NB4 (cell line): Measurements from ENCODE around the gene TNFRSF14.

ENCODE experiments used
- DNase-seq: peaks from one replicate; pipeline ENCODE4 v3.0.0; 2010; ENCODE audit warnings: low read depth
- H3K4me3 ChIP-seq: one replicate; pipeline ENCODE4 v1.5.1; 2011; ENCODE audit warnings: mild to moderate bottlenecking, low read depth, low read length, moderate library complexity
- MYC ChIP-seq: IDR thresholded peaks from 2 replicates; pipeline ENCODE4 v1.6.1; 2011; ENCODE audit warnings: low read depth, low read length
- POLR2A ChIP-seq: IDR thresholded peaks from 2 replicates; pipeline ENCODE4 v1.6.1; 2011; ENCODE audit warnings: mild to moderate bottlenecking; ENCODE audit not compliant: insufficient read length; ENCODE audit errors: extremely low read depth
- TF ChIP-seq, protein P1 (sequence below): IDR thresholded peaks from one replicate; pipeline ENCODE4 v1.5.1; 2012; ENCODE audit warnings: low read depth, low read length
- TF ChIP-seq, protein P2 (sequence below): IDR thresholded peaks from 2 replicates; pipeline ENCODE4 v1.6.1; 2011; ENCODE audit warnings: low read depth, low read length

Gene TNFRSF14

DNA sequence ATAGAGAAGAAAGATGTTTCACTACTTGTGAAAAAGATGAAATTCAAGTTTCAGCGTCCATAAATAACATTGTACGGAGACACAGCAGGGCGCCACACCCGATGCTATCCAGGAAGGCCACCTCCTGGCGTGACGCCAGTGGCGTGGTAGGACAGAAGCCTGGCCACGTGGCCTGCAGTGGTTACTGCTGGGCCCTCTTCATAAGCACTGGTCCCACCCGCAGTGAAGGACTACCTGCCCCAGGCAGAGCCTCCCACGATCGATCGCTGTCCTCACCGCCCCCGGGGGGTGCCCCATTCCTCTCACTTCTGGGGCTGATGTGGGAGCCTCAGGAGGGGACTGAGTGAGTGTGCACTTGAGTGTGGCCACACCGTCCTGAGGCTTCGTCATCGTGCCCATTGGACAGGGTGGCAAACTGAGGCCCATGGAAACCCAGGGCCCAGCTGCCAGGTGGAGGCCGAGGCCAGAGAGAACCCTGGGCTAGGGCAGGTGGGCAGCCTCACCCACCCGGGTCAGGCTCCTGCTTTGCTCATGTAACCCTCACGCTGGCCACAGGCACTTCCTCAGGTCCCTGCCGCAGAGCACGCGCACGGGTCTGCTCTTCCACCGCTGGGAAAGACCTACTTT, 14.4 kb upstream of the TNFRSF14 start:
- H3K4me3 ChIP-seq = no peak overlapping the region
- DNase-seq = no peak
- TF ChIP-seq POLR2A = no peak
- TF ChIP-seq, protein P1, sequence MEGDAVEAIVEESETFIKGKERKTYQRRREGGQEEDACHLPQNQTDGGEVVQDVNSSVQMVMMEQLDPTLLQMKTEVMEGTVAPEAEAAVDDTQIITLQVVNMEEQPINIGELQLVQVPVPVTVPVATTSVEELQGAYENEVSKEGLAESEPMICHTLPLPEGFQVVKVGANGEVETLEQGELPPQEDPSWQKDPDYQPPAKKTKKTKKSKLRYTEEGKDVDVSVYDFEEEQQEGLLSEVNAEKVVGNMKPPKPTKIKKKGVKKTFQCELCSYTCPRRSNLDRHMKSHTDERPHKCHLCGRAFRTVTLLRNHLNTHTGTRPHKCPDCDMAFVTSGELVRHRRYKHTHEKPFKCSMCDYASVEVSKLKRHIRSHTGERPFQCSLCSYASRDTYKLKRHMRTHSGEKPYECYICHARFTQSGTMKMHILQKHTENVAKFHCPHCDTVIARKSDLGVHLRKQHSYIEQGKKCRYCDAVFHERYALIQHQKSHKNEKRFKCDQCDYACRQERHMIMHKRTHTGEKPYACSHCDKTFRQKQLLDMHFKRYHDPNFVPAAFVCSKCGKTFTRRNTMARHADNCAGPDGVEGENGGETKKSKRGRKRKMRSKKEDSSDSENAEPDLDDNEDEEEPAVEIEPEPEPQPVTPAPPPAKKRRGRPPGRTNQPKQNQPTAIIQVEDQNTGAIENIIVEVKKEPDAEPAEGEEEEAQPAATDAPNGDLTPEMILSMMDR = no peak
- TF ChIP-seq, protein P2, sequence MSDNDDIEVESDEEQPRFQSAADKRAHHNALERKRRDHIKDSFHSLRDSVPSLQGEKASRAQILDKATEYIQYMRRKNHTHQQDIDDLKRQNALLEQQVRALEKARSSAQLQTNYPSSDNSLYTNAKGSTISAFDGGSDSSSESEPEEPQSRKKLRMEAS = no peak
- TF ChIP-seq MYC = no peak

DNA sequence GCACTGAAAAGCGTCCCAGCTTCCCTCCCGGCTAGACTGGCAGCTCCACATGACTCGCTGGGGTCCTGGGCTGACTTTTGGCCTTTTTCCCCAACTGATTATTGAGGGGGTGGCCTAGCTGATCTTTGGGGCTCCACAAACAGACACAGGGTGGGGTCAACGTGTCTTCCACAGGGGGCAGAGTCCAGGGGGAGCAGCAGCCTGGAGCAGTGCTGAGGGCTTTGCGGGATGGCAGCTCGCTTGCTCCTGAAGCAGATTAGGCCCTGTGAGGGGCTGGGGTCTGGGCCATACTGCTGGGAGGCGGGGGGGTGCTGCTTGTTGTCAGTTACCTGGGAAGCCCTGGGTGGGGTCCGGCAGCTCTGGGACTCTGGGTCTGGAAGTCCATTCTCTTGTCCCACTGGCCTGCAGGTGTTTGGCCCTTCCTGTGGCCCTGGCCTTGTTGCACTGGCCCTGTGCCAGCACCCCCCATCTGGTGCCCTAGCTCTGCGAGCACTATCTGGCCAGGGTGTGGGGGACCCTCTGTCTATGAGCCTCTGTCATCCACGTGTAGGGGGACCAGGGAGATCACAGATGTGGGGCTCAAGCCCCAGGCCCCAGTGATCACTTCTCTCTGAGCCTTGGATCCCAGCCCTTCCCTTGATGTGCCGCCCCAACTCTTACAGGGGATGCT, 13.8 kb upstream of the TNFRSF14 start:
- H3K4me3 ChIP-seq = no peak overlapping the region
- TF ChIP-seq, protein P1 = no peak
- TF ChIP-seq MYC = no peak
- no peak for TF ChIP-seq POLR2A
- TF ChIP-seq, protein P2 = no peak
- DNase-seq = no peak

- TF ChIP-seq POLR2A (no peak), MYC (no peak)
- TF ChIP-seq, protein P2 = no peak
- TF ChIP-seq, protein P1 = no peak
- no peak overlapping the region for H3K4me3 ChIP-seq
- DNase-seq = peak; percentile 78
Measured at GRCh38 chr1:2543543-2544092, 12.6 kb upstream of the TNFRSF14 start.

GRCh38 chr1:2544093-2544874, 11.9 kb upstream of the TNFRSF14 start:
- DNase-seq = peak; percentile 72
- H3K4me3 ChIP-seq = no peak overlapping the region
- TF ChIP-seq, protein P1 = no peak
- TF ChIP-seq MYC = no peak
- TF ChIP-seq POLR2A = no peak
- TF ChIP-seq, protein P2 = no peak

GRCh38 chr1:2544875-2545640, 11.1 kb upstream of the TNFRSF14 start:
- TF ChIP-seq, protein P2 = no peak
- TF ChIP-seq MYC (no peak), POLR2A (no peak)
- TF ChIP-seq, protein P1 = no peak
- no peak overlapping the region for H3K4me3 ChIP-seq
- no peak for DNase-seq
